Measurements from ENCODE around the gene CERS5. TPM values are rescaled to one million over a fixed set of nuclear protein-coding genes. Genes with fewer than 3 reads are reported as not detected.

Gene CERS5
- total RNA-seq, 1 donor from 2014 or later, result 37.7 TPM

GRCh38 chr12:50192908-50193307 is 25.7 kb upstream of the CERS5 start:
- Histone ChIP-seq H3K9me3 (no peaks in the 10 kb centered on the region), H3K4me3 (no peak overlapping the region), H3K27me3 (ENCODE audit: low read depth) (no peaks in the 10 kb centered on the region), H3K27ac (no peak overlapping the region), H3K4me1 (peaks cover 14% of the 10 kb centered on the region), H3K36me3 (peaks cover 60% of the 10 kb centered on the region)
- ATAC-seq, result no peak
- TF ChIP-seq, protein P1, sequence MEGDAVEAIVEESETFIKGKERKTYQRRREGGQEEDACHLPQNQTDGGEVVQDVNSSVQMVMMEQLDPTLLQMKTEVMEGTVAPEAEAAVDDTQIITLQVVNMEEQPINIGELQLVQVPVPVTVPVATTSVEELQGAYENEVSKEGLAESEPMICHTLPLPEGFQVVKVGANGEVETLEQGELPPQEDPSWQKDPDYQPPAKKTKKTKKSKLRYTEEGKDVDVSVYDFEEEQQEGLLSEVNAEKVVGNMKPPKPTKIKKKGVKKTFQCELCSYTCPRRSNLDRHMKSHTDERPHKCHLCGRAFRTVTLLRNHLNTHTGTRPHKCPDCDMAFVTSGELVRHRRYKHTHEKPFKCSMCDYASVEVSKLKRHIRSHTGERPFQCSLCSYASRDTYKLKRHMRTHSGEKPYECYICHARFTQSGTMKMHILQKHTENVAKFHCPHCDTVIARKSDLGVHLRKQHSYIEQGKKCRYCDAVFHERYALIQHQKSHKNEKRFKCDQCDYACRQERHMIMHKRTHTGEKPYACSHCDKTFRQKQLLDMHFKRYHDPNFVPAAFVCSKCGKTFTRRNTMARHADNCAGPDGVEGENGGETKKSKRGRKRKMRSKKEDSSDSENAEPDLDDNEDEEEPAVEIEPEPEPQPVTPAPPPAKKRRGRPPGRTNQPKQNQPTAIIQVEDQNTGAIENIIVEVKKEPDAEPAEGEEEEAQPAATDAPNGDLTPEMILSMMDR (IDR thresholded peaks at IDR 0.05), result no peak
- intact Hi-C loops (cut with DNase I), result no loop called here
- no peak for DNase-seq

DNA sequence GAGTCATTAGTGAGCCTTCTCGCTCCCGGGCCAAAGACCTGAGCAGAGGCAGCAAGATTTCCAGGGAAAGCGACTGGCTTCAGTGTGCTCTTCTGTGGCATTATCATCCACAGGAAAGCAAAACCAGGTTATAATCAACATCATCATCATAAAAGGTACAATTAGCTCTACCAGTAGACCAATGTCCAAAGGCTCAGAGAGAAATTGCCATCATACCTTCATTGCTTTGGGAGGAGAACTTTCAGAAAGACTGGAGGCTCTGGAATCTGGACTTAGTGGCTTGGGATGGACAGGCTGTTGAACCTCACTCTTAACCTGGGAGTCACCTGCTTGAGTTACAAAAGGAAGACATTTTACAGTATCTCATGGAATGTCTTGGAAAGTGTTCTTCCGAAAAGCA is 25.1 kb upstream of the CERS5 start:
- ATAC-seq (no peak), DNase-seq (no peak)
- H3K36me3 ChIP-seq, result peaks cover 53% of the 10 kb centered on the region
- H3K4me1 ChIP-seq, result peaks cover 21% of the 10 kb centered on the region
- no peaks in the 10 kb centered on the region for H3K27me3 ChIP-seq (ENCODE audit: low read depth)
- H3K4me3 ChIP-seq, result no peak overlapping the region
- H3K9me3 ChIP-seq, result no peaks in the 10 kb centered on the region
- TF ChIP-seq, protein P1 (IDR thresholded peaks at IDR 0.05), result no peak
- intact Hi-C loops (cut with DNase I), result no loop called here
- no peak overlapping the region for H3K27ac ChIP-seq

- Histone ChIP-seq H3K27me3 (ENCODE audit: low read depth) (no peaks in the 10 kb centered on the region), H3K36me3 (peaks cover 51% of the 10 kb centered on the region), H3K27ac (no peak overlapping the region), H3K9me3 (no peaks in the 10 kb centered on the region), H3K4me3 (no peak overlapping the region), H3K4me1 (peaks cover 34% of the 10 kb centered on the region)
- intact Hi-C loops (cut with DNase I), result no loop called here
- DNase-seq (no peak), ATAC-seq (no peak)
- TF ChIP-seq, protein P1 (IDR thresholded peaks at IDR 0.05), result no peak
Observed at GRCh38 chr12:50190859-50191258, 23.7 kb upstream of the CERS5 start.

DNA sequence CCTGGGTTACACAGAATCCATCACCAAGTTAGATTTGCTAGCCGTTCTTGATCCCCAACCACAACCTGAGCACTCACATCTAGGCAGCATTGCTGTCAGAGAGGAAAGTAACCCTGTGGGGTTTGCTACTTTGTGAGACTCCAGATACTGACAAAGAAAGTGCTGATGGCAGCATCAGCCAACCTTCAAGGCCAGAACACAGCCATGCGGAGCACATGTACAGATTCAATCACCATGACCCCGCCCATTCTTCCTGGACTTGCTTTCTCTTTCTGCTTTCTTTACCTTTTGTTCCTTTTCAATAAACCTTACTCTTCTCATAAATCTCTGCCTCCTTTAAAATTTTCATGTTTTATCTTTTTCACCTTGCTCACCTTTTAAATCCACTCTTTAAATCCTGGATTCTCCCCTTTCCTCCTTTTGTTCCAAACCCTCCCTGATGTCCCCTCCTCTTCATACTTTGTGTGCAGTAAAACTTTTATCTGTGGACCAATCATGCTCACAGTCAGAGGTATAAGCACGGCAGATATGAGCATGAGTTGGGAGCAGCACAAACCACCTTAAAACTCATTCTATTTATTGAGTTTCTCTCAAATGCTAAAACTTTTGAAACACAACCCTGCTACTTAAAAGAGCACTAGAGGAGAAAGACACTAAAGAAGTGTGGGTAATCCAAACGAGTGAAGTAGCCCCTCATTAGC is 21.9 kb upstream of the CERS5 start:
- Histone ChIP-seq H3K27me3 (ENCODE audit: low read depth) (no peaks in the 10 kb centered on the region), H3K27ac (peak overlapping the region; percentile 18), H3K4me3 (no peak overlapping the region), H3K4me1 (peaks cover 43% of the 10 kb centered on the region), H3K9me3 (no peaks in the 10 kb centered on the region), H3K36me3 (peaks cover 41% of the 10 kb centered on the region)
- TF ChIP-seq, protein P1 (IDR thresholded peaks at IDR 0.05), result no peak
- intact Hi-C loops (cut with DNase I), result no loop called here
- DNase-seq (no peak), ATAC-seq (no peak)

GRCh38 chr12:50188241-50188781 is 21.1 kb upstream of the CERS5 start:
- Histone ChIP-seq H3K36me3 (peaks cover 39% of the 10 kb centered on the region), H3K4me1 (peaks cover 43% of the 10 kb centered on the region), H3K9me3 (no peaks in the 10 kb centered on the region), H3K4me3 (no peak overlapping the region), H3K27ac (peak overlapping the region; percentile 18), H3K27me3 (ENCODE audit: low read depth) (no peaks in the 10 kb centered on the region)
- DNase-seq, result no peak
- peak; percentile 24 to 29 for ATAC-seq
- intact Hi-C loops (cut with DNase I), result no loop called here
- TF ChIP-seq, protein P1 (IDR thresholded peaks at IDR 0.05), result no peak
